CD1c-positive myeloid dendritic cell (primary cell): ENCODE results near the gene KRTAP5-8.
"Not testable (repeated sequence)": the region's sequence is repeated elsewhere in the genome, so short reads cannot be mapped to it uniquely, and the experiment has no call there.

Experiments used
- DNase-seq: peaks from one replicate; pipeline ENCODE4 v3.0.0-alpha.2; 2016; ENCODE audit errors: extremely low spot score

Gene KRTAP5-8

GRCh38 chr11:71507102-71507501 lies 30.7 kb upstream of the KRTAP5-8 start:
- no peak for DNase-seq

GRCh38 chr11:71518506-71519471 lies 19.0 kb upstream of the KRTAP5-8 start:
- no peak for DNase-seq

- no peak for DNase-seq
Measured at GRCh38 chr11:71519546-71519945, 18.3 kb upstream of the KRTAP5-8 start.

DNA sequence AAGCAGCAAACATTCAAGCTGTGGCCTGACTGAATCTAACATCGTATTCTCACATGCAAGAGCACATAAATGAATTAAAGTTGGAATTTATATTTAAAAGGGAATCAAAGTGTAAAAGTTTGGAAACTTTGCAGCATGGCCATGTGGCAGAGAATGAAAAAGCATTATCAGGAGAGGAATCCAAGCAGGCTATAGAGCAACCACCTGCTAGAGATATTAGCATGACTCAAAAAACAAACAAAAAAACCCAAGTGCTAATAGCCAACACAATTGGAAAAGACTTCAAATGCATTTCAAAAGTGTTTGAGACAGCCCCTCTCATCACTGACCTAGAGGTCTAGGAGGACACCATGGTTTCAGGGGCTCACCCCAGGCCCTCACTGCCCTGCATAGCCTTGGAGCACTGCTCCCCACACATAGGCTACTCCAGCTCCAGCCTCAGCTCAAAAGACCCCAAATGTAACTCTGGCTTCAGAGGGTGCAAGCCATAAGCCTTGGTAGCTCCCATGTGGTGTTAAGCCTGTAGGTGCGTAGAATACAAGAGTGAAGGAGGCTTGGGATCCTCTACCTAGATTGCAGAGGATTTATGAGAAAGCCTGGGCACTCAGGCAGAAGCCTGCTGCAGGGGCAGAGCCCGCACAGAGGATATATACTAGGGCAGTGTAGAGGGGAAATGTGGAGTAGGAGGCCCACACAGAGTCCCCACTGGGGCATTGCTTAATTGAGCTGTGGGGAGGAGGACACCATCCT lies 12.5 kb upstream of the KRTAP5-8 start:
- DNase-seq = no peak

DNA sequence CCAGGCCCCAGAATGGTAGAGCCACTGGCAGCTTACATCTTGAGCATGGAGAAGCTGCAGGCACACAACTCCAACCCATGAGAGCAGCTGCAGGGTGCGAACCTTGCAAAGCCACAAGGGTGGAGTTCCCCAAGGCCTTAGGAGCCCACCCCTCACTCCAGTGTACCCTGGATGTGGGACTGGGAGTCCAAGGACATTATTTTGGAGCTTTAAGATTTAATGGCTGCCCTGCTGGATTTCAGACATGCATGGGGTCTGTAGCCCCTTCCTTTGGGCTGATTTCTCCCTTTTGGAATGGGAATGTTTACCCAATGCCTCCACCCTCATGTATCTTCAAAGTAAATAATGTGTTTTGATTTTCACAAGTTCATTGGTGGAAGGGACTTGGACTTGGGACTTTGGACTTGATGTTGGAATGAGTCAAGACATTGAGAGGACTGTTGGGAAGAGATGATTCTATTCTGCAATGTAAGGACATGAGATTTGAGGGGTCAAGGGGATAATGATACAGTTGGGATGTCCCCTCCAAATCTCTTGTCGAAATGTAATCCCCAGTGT lies 11.8 kb upstream of the KRTAP5-8 start:
- DNase-seq = no peak

- DNase-seq = not testable (repeated sequence)
Measured at GRCh38 chr11:71526796-71527575, 10.8 kb upstream of the KRTAP5-8 start, which contains the start of gene KRTAP5-7. Gene KRTAP5-7 (plus strand): TSS chr11:71527267. CDS start chr11:71527301, 34 bp downstream.

DNA sequence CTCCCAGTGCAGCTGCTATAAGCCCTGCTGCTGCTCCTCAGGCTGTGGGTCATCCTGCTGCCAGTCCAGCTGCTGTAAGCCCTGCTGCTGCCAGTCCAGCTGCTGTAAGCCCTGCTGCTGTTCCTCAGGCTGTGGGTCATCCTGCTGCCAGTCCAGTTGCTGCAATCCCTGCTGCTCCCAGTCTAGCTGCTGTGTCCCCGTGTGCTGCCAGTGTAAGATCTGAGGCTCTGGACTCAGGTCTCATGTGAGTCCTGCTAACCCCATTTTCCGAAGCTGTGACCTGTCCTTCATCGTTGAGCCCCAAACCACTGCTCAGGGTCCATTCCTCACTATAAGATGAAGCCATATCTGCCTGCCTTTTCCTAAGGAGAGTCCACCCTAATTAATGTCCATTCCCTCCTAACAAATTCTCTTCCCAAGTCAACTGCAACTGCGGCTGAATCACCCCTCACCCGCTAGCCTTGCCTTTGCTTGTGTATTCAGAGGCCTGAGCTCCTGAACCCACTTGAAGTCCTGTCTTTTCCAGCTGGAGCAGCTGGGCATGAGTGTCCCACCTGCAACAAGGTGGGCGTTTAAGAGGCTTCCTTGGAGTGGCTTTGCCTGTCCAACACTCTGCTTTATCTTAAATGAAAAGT lies 10.1 kb upstream of the KRTAP5-8 start:
- no peak for DNase-seq

DNA sequence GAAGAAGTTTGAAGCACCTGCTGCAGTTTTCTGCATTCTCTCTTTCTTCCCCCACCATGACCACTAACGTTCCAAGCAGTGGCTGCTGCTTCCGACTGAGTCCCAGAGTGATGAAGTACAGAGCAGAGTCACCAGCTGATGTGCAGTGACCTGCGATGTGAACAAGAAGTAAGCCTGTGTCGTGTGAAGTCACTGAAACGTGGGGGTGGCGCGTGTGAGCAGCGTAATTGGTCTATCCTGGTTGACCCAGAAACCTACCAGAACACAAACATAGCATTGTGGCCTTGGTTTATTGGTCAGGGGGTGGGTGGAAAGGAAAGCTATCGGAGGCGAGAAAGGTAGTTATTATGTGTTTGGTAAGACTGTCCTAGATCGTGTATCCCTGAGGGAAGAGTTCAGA lies 7.2 kb upstream of the KRTAP5-8 start:
- DNase-seq = no peak

GRCh38 chr11:71532036-71532610 lies 5.7 kb upstream of the KRTAP5-8 start:
- peak; percentile 59 for DNase-seq

GRCh38 chr11:71534711-71535608 lies 2.9 kb upstream of the KRTAP5-8 start:
- DNase-seq = not testable (repeated sequence)

GRCh38 chr11:71535825-71536224 lies 2.0 kb upstream of the KRTAP5-8 start:
- DNase-seq = no peak

DNA sequence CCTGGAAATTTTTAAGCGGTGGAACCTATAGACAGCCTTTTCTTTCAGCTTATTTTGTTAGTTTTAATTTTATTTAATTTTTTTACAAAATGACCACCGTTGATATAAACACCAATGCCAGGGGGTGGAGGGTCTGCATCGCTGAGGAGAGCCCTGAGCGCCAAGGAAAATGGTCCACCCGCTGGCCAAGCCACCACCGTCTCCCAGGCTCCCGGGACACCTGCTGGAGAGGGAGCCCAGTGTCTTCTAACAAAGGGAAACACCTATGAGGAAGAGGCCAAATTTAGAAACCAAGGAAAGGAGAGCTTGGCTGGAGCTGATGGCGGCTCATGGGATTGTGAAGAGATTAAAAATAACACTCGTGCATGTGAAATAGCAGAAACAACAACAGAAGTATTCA lies 288 bp upstream of the KRTAP5-8 start:
- no peak for DNase-seq

DNA sequence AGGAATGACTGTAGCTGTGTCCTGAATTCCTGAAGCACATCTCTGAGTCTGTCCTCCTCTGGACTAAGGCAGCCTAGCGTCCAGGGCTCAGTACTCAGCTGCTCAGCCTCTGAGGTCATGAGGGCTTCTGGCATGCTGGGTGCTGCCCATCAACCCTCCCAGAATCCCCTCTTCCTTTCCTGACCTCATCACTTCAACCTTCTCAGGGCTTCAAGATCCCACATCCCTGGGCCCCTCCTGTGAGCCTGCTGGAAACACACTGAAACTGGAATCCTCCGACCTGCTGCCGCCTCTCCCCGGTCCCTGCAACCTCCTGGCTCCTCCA lies 803 bp downstream of the KRTAP5-8 start:
- DNase-seq = no peak

DNA sequence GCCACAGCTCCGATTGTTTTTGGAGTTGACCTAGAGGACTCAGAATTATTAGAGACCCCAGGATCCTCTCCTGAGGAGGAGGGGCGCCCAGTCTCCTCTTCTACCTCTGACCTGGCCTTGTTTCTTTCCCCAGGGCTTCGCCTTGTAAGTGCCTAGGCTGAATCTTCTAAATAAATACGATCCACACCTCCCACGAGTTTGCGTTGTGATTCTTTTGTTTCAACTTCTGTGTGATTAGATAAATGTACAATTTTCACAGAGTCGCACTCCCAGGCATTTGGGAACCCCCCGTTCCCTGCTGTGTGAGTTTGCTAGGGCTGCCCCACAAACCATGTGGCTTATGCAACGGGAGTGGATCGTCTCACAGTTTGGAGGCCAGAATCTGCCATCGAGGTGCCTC lies 1.2 kb downstream of the KRTAP5-8 start:
- no peak for DNase-seq

DNA sequence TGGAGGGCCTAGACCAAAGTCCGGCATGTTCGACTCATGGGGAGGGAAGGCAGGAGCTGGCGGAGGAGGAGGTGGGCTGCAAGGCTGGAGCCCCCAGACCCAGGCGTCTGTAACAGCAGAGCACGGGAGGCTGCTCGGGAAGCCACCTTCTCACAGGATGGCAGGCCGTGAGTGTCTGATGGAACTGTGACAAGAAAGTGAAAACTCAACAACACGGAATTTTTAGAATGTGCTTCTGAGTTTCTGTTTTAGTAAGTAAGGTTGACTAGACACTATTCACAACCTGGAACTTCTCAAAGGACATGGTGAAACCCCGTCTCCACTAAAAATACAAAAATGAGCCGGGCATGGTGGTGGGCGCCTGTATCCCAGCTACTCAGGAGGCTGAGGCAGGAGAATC lies 2.1 kb downstream of the KRTAP5-8 start:
- not testable (repeated sequence) for DNase-seq

- not testable (repeated sequence) for DNase-seq
Measured at GRCh38 chr11:71540521-71541304, 2.9 kb downstream of the KRTAP5-8 start.

GRCh38 chr11:71542382-71542781 lies 4.6 kb downstream of the KRTAP5-8 start:
- no peak for DNase-seq

GRCh38 chr11:71542879-71543777 lies 5.3 kb downstream of the KRTAP5-8 start:
- peak; percentile 45 for DNase-seq
